Uterus (tissue), 4 donors: Measurements from ENCODE around the gene CSKMT. TPM values are rescaled to one million over a fixed set of nuclear protein-coding genes. Genes with fewer than 3 reads are reported as not detected.

Experiments
- DNase-seq, 2 donors: peaks; one replicate each; pipeline ENCODE4 v3.0.0-alpha.2; 2019 to 2020
- H3K27ac ChIP-seq, 2 donors: fragments of 200-600 bp; sonication (generic); 1 replicate in 1 of 2; 2 replicates in 1 of 2; pipeline ENCODE4 v1.5.1; 2016 to 2018
- H3K27me3 ChIP-seq, 2 donors: fragments of 200-600 bp; sonication (generic); one replicate each; pipeline ENCODE4 v1.5.1; 2018 to 2019; ENCODE audit warnings: control low read depth in 1 of 2
- H3K36me3 ChIP-seq, 2 donors: fragments of 200-600 bp; sonication (generic); one replicate each; pipeline ENCODE4 v1.5.1; 2019; ENCODE audit warnings: control low read depth in 1 of 2
- H3K4me1 ChIP-seq, 2 donors: fragments of 200-600 bp; sonication (generic); one replicate each; pipeline ENCODE4 v1.5.1; 2018 to 2019; ENCODE audit warnings: control low read depth in 1 of 2
- H3K4me3 ChIP-seq, 2 donors: fragments of 200-600 bp; sonication (generic); 1 replicate in 1 of 2; 2 replicates in 1 of 2; pipeline ENCODE4 v1.5.1; 2018 to 2019; ENCODE audit warnings: mild to moderate bottlenecking in 1 of 2
- H3K9me3 ChIP-seq, 2 donors: fragments of 200-600 bp; sonication (generic); one replicate each; pipeline ENCODE4 v1.5.1; 2019; ENCODE audit warnings: control low read depth in 1 of 2
- POLR2A ChIP-seq, 2 donors: fragments of 450-650 bp; IDR thresholded peaks; one replicate each; pipeline ENCODE4 v1.6.1; 2016; ENCODE audit warnings: antibody characterized with exemption in 2 of 2, mild to moderate bottlenecking in 1 of 2, moderate library complexity in 1 of 2
- intact Hi-C: fragments of 100-400 bp; cut with DNase I; formaldehyde crosslinking; loops from one replicate; pipeline ENCODE4 v1.15.1; 2023; ENCODE audit warnings: low total_unique reads
- total RNA-seq, 4 donors: library from RNA; depleted of rRNA in 3 of 4; stranded (reverse); fragments of >200 nt in 3 of 4; gene quantifications; one replicate each; pipeline versions ENCODE4 v1.1.0 to v1.2.4, GENCODE V29; 2014 to 2023
- TF ChIP-seq, protein P1 (sequence below), 4 experiments: fragments of 200-600 bp in 2 of 4; fragments of 450-650 bp in 2 of 4; sonication (generic) in 2 of 4; IDR thresholded peaks; one replicate each; pipeline ENCODE4 v1.5.1; 2016 to 2019; ENCODE audit warnings: antibody characterized with exemption in 4 of 4, mild to moderate bottlenecking in 2 of 4, moderate library complexity in 1 of 4
- donor health status: DM: yes; HTN: yes; CAD: no.

CSKMT gene
- total RNA-seq, 4 donors from 2014 or later: 7.7 to 25.9 (median 12.6) TPM; not detected in 1

DNA sequence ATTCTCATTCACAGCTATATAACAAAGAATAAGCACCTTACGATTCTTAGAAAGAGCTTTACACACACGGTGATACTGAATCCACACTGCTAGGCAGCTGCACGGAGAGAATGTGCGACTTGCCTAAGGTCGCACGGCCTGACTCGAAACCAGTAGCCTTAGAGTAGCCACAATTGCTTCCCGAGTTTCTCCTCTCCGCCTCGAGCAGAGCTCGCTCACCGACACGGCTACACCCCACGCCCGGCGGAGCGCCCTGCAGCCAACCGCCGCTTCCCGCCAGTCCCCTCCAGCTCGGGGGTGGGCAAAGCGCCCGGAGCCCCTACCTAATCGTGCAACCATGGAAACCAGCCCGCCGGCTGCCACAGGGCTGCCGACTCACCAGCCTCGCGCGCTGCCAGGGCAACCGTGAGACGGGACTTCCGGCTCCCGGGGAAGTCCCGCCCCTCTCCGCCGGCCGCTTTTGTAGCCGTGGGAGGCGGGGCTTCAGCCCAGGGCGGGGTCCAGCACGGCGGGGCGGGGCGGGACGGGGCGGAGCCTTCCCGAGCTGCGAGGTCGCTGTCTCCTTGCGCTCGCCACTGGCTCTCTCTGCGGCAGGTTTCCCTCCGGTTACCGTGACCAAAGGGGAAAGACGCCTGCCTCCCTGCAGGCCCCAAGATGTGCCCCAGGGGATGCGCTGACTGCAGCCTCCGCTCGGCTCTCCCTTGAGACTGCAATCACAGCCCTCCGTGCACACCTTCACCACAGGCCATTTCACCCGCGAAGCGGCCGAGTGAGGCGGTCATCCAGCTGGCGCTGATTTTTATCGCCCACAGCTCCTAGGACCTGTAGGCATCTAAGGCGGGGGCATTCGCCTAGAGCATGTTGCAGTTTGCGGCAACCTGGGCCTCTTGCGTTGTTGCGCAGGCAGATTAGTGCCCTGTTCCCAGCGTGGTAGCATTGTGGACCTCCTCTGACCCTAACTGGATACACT is 41.1 kb downstream of the CSKMT start:
- peak overlapping the region; percentile 72 to 78 for H3K27ac ChIP-seq
- H3K27me3 ChIP-seq: no peaks in the 10 kb centered on the region
- intact Hi-C loops: no loop called here
- TF ChIP-seq, protein P1, sequence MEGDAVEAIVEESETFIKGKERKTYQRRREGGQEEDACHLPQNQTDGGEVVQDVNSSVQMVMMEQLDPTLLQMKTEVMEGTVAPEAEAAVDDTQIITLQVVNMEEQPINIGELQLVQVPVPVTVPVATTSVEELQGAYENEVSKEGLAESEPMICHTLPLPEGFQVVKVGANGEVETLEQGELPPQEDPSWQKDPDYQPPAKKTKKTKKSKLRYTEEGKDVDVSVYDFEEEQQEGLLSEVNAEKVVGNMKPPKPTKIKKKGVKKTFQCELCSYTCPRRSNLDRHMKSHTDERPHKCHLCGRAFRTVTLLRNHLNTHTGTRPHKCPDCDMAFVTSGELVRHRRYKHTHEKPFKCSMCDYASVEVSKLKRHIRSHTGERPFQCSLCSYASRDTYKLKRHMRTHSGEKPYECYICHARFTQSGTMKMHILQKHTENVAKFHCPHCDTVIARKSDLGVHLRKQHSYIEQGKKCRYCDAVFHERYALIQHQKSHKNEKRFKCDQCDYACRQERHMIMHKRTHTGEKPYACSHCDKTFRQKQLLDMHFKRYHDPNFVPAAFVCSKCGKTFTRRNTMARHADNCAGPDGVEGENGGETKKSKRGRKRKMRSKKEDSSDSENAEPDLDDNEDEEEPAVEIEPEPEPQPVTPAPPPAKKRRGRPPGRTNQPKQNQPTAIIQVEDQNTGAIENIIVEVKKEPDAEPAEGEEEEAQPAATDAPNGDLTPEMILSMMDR (IDR thresholded peaks at IDR 0.05): no peak
- peak in 1 of 2 donors; percentile 57 for TF ChIP-seq POLR2A (IDR thresholded peaks at IDR 0.05)
- H3K36me3 ChIP-seq: no peaks in the 10 kb centered on the region
- DNase-seq: peak; percentile 95 to 96
- H3K9me3 ChIP-seq: no peaks in the 10 kb centered on the region
- peaks cover 9 to 22% of the 10 kb centered on the region in 2 donors for H3K4me1 ChIP-seq
- peak overlapping the region; percentile 47 to 71 for H3K4me3 ChIP-seq

GRCh38 chr11:62706850-62707247 is 41.7 kb downstream of the CSKMT start:
- peaks cover 9 to 22% of the 10 kb centered on the region in 2 donors for H3K4me1 ChIP-seq
- DNase-seq: peak in 1 of 2 donors; percentile 37
- TF ChIP-seq, protein P1 (IDR thresholded peaks at IDR 0.05): no peak
- no peaks in the 10 kb centered on the region for H3K36me3 ChIP-seq
- intact Hi-C loops: no loop called here
- H3K9me3 ChIP-seq: no peaks in the 10 kb centered on the region
- H3K27ac ChIP-seq: peak overlapping the region; percentile 72 to 78
- H3K4me3 ChIP-seq: peak overlapping the region; percentile 47 to 71
- H3K27me3 ChIP-seq: no peaks in the 10 kb centered on the region

- TF ChIP-seq, protein P1 (IDR thresholded peaks at IDR 0.05): no peak
- TF ChIP-seq POLR2A (IDR thresholded peaks at IDR 0.05): no peak
- Histone ChIP-seq H3K27ac (peak within 1 kb of the TSS; percentile 89 to 94), H3K9me3 (no peaks in the 10 kb centered on the region), H3K4me1 (peaks cover 9 to 22% of the 10 kb centered on the region in 2 donors), H3K4me3 (peak within 1 kb of the TSS; percentile 47 to 71), H3K27me3 (no peaks in the 10 kb centered on the region), H3K36me3 (no peaks in the 10 kb centered on the region)
- DNase-seq: no peak
- intact Hi-C loops: no loop called here
Measured at GRCh38 chr11:62707277-62707861, 42.3 kb downstream of the CSKMT start, which contains the start of the genes BSCL2 and GNG3. BSCL2 (minus strand) TSS chr11:62707424; CDS start chr11:62707195, 229 bp downstream. GNG3 (plus strand) TSS chr11:62707676; CDS start chr11:62708296, 620 bp downstream.

DNA sequence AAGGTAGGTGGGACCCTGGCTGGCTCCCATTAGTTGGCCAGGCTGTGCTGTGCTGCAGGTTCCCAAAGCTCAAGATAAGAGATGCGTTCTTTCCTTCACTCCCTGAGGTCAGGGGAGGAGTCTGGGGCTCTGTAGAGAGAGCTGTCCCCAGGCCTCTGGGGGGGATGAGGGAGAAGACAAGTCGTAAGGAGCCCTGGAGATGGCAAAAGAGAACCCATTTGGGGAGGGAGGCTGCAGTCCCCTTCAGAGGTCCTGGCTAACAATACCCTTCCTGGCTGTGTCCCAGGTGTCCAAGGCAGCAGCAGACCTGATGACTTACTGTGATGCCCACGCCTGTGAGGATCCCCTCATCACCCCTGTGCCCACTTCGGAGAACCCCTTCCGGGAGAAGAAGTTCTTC is 43.3 kb downstream of the CSKMT start:
- H3K27ac ChIP-seq: peak overlapping the region; percentile 89 to 94
- peak overlapping the region in 1 of 2 donors; percentile 49 for H3K4me3 ChIP-seq
- peaks cover 9 to 22% of the 10 kb centered on the region in 2 donors for H3K4me1 ChIP-seq
- DNase-seq: peak; percentile 39 to 40
- H3K27me3 ChIP-seq: no peaks in the 10 kb centered on the region
- TF ChIP-seq, protein P1 (IDR thresholded peaks at IDR 0.05): no peak
- no peak for TF ChIP-seq POLR2A (IDR thresholded peaks at IDR 0.05)
- no peaks in the 10 kb centered on the region for H3K9me3 ChIP-seq
- intact Hi-C loops: no loop called here
- no peaks in the 10 kb centered on the region for H3K36me3 ChIP-seq
